Activated naive CD4-positive, alpha-beta T cell treated with anti-CD3 and anti-CD28 coated beads, Interleukin-2, amount 50 U/mL, for 16 hours (primary cell): ENCODE results near the gene GSE1.

Experiments used
- DNase-seq: peaks from one replicate; pipeline ENCODE4 v3.0.0-alpha.2; 2020

The GSE1 gene

GRCh38 chr16:85637061-85637807 is 24.1 kb downstream of the GSE1 start:
- DNase-seq = no peak

GRCh38 chr16:85637808-85638647 is 24.9 kb downstream of the GSE1 start:
- DNase-seq = no peak

GRCh38 chr16:85638695-85639409 is 25.7 kb downstream of the GSE1 start:
- DNase-seq = no peak

GRCh38 chr16:85639529-85640253 is 26.6 kb downstream of the GSE1 start:
- no peak for DNase-seq

GRCh38 chr16:85640254-85640558 is 27.1 kb downstream of the GSE1 start:
- DNase-seq = no peak

- DNase-seq = no peak
Measured at GRCh38 chr16:85640585-85640984, 27.5 kb downstream of the GSE1 start.

GRCh38 chr16:85641305-85641704 is 28.2 kb downstream of the GSE1 start:
- DNase-seq = no peak

GRCh38 chr16:85641776-85642176 is 28.7 kb downstream of the GSE1 start:
- no peak for DNase-seq

- DNase-seq = no peak
Measured at GRCh38 chr16:85642762-85643358, 29.7 kb downstream of the GSE1 start.

GRCh38 chr16:85643631-85644030 is 30.5 kb downstream of the GSE1 start:
- no peak for DNase-seq

- no peak for DNase-seq
Measured at GRCh38 chr16:85644093-85644712, 31.1 kb downstream of the GSE1 start.

GRCh38 chr16:85645021-85645589 is 32.0 kb downstream of the GSE1 start:
- DNase-seq = no peak

- no peak for DNase-seq
Measured at GRCh38 chr16:85646358-85646907, 33.3 kb downstream of the GSE1 start.

- DNase-seq = no peak
Measured at GRCh38 chr16:85646976-85647375, 33.9 kb downstream of the GSE1 start.

- DNase-seq = no peak
Measured at GRCh38 chr16:85648070-85648714, 35.1 kb downstream of the GSE1 start.

- DNase-seq = no peak
Measured at GRCh38 chr16:85648805-85649204, 35.7 kb downstream of the GSE1 start.

- no peak for DNase-seq
Measured at GRCh38 chr16:85649411-85650134, 36.5 kb downstream of the GSE1 start.

GRCh38 chr16:85650135-85650843 is 37.2 kb downstream of the GSE1 start:
- DNase-seq = no peak

GRCh38 chr16:85650844-85651628 is 37.9 kb downstream of the GSE1 start:
- no peak for DNase-seq
